HG03558 (cell line): ENCODE results near the gene TESK2.
"Not testable (repeated sequence)": the region's sequence is repeated elsewhere in the genome, so short reads cannot be mapped to it uniquely, and the experiment has no call there.

Source experiments
- ATAC-seq: cut with Tn5 transposase; IDR thresholded peaks from one replicate; pipeline ENCODE4 v1.9.1; 2021; ENCODE audit warnings: moderate number of reproducible peaks; ENCODE audit not compliant: unreplicated experiment; ENCODE audit errors: extremely low read depth

TESK2 gene, protein sequence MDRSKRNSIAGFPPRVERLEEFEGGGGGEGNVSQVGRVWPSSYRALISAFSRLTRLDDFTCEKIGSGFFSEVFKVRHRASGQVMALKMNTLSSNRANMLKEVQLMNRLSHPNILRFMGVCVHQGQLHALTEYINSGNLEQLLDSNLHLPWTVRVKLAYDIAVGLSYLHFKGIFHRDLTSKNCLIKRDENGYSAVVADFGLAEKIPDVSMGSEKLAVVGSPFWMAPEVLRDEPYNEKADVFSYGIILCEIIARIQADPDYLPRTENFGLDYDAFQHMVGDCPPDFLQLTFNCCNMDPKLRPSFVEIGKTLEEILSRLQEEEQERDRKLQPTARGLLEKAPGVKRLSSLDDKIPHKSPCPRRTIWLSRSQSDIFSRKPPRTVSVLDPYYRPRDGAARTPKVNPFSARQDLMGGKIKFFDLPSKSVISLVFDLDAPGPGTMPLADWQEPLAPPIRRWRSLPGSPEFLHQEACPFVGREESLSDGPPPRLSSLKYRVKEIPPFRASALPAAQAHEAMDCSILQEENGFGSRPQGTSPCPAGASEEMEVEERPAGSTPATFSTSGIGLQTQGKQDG

DNA sequence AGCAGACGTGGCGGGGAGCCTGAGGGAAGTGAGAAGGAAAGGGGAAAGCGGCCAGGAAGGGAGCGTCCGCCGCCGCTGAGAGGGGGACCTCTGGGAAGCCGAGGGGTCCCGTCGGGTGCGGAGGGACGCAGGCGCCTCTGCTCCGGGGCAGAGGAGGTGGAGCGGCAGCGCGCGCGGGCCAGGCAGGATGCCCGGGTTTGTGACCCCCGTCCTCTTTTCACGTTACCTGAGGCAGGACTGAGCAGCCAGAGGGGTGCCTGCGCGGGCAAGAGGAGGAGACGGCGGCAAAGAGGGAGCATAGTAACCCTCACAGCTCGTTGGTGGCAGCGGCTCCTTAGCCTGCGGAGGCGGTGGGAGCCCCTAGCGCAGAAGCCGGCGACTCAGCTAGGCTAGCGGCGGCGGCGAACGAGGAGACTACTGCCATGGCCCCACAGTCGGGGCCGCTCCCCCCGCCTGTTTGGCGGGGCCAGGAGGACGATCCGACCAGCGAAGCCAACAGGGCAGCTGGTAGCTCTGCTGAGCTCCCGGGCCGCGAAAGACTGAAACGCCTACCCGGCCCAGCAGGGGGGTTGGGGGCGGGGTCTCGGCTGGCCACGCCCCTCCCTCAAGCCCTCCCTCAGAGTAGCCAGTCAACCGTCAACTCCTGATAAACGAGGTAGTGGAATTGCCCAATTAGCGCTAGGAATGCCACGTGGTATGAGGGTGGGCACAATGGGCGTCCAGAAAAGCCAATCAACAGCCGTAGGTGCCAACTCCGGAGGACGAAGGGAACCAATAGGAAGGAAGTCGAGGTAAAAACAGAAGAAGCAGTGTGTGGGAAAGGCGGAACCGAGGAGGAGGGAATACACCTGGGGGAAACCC lies at the start of gene TESK2:
Gene TESK2 (minus strand): TSS at position 538 of the 861 bp plus-strand sequence. CDS start 33,378 bp downstream, outside the sequence.
- ATAC-seq: peak; percentile 81

DNA sequence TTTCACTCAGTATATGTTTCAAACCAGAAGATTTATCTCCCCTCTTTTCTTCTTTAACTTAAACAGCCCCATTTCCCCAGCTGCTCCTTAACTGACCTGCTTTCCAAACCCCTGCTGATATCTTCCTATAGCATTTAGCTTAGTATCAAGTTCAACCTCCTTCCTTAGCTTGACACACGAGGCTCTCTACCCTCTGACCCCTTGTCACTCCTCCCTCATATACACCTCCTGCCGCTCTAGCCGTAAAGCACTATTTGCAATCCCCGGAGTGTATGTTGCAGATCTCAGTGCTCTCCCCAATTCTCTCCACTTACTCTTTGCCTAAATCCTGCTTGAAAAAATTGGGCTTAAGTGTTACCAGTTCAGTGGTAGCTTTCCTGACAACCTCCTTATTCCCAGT lies 45.9 kb upstream of the TESK2 start:
- no peak for ATAC-seq

DNA sequence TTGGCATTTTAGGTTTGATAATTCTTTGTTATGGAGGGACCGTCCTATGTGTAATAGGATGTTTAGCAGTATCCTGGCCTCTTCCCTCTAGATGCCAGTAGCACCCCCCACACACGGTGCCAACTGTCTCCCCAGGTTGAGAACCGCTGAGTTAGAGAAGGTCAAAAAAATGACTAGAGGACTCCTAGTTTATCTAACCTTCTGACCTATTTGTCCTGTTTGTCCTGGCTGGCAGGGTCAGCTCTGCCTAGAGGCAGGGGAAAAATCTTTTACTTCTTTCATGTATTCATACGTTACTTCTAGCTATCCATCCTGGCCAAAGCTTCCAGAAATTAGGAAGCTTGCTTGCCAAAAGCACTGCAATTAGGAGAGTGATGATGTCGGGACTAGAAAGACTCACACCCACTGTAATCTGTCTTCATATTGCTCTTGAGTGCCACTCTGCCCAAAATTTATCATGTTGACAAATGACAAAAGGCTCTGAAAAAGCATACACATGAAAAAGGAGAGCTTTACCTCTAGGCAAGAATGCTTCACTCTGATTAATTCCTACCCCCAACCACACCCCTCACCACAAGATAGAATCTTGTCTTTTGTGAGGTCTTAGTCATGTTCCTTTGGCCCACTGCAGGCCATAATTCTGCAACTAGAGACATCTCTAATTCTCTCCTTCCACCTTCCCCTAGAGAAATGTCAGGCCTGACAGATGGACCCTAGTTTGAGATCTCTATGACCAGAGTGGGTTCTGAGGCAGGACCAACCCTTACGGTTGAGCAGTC lies 45.2 kb upstream of the TESK2 start:
- ATAC-seq: no peak

DNA sequence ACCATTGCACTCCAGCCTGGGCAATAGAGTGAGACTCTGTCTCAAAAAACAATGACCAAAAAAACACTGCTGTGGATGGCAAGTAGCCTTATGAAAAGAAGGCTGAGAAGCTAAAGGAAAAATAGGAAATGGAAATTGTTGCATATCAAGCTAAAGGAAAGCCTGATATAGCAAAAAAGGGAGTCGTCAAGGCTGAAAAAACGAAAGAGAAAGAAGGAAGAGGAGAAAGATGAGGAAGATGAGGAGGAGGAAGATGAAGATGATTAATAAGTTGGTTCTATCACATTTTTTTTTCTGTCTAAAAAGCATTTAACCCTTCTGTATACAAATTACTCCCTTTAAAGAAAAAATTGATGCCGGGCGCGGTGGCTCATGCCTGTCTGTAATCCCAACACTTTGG lies 40.9 kb upstream of the TESK2 start:
- no peak for ATAC-seq

DNA sequence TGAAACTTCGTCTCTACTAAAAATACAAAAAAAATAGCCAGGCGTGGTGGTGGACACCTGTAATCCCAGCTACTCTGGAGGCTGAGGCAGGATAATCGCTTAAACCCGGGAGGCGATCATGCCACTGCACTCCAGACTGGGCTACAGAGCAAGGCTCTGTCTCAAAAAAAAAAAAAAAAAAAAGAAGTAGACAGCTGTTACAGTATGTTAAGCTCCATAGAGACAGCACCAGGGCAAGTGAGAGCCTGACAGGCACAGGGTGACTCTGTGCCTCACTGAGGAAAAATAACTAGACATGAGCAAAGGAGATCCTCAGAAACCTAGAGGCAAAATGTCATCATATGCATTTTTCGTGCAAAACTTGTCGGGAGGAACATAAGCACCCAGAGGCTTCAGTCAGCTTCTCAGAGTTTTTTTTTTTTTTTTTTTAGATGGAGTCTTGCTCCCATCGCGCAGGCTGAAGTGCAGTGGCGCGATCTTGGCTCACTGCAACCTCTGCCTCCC lies 39.7 kb upstream of the TESK2 start:
- no peak for ATAC-seq

DNA sequence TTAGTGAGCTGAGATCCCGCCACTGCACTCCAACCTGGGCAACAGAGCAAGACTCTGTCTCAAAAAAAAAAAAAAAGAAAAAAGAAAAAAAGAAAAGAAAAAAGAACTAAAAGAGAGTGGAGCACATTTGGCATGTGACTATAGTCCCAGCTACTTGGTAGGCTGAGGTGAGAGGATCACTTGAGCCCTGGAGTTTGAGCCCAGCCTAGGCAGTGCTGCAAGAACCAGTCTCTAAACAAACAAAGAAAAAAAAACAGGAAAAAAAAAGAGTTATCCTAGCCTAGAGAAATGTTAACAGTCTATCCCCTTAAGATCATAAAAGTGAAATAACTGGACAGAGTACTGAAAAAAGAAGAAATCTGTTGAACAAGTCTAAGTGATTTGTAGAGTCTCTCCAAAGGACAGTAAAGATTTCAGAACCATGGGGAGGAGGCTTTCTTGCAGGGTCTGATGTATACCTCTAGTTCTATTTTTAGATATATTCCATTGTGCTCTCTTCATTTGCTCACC lies 35.2 kb upstream of the TESK2 start:
- no peak for ATAC-seq

DNA sequence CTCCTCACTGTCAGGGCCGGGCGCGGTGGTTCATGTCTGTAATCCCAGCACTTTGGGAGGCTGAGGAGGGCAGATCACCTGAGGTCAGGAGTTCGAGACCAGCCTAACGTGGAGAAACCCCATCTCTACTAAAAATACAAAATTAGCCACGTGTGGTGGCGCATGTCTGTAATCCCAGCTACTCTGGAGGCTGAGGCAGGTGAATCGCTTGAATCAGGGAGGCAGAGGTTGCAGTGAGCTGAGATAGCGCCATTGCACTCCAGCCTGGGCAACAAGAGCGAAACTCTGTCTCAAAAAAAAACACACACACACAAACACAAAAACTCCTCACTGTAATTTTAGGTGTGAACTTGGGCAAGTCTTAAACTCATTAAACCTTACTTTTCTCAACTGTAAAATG lies 33.0 kb upstream of the TESK2 start:
- ATAC-seq: not testable (repeated sequence)

DNA sequence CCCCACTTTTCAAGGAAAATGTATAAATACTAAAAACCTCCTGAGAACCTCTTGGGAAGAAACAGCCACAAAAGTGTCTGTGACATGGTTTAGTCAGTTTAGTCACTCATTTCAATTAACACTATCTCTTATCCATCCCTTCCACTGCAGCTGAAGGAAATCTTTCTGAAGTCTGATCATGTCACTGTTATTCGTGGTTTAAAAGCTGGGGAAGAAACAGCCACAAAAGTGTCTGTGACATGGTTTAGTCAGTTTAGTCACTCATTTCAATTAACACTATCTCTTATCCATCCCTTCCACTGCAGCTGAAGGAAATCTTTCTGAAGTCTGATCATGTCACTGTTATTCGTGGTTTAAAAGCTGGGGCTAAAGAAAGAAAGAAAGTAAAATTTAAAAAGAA lies 32.6 kb upstream of the TESK2 start:
- not testable (repeated sequence) for ATAC-seq

DNA sequence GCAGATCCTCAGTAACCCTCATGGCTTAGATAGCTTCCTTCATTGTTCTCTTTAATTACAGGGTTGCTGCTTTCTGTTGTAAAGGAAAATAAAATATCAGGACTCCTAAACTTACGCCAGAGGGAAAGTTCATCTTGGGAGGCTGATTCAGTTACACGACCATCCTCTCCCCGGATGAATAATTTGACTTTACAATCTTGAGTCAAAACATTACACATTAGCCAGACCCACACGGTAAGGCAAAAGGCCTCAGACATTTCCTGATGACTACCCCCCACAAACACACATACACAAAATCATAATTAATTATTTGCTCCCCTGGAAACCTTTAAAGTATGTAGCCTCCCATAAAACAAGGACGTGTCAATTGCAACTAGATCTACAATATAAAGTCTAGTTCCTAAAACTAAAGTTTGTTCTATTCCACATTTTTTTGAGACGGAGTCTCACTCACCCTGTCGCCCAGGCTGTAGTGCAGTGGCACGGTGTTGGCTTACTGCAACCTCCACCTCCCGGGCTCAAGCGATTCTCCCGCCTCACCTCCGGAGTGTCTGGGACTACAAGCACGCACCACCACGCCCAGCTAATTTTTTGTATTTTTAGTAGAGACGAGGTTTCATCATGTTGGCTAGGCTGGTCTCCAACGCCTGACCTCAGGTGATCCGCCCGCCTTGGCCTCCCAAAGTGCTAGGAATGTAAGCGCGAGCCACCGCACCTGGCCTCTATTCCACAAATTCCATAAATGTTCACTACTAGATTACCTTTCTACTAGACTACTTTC lies 31.6 kb upstream of the TESK2 start:
- ATAC-seq: no peak

DNA sequence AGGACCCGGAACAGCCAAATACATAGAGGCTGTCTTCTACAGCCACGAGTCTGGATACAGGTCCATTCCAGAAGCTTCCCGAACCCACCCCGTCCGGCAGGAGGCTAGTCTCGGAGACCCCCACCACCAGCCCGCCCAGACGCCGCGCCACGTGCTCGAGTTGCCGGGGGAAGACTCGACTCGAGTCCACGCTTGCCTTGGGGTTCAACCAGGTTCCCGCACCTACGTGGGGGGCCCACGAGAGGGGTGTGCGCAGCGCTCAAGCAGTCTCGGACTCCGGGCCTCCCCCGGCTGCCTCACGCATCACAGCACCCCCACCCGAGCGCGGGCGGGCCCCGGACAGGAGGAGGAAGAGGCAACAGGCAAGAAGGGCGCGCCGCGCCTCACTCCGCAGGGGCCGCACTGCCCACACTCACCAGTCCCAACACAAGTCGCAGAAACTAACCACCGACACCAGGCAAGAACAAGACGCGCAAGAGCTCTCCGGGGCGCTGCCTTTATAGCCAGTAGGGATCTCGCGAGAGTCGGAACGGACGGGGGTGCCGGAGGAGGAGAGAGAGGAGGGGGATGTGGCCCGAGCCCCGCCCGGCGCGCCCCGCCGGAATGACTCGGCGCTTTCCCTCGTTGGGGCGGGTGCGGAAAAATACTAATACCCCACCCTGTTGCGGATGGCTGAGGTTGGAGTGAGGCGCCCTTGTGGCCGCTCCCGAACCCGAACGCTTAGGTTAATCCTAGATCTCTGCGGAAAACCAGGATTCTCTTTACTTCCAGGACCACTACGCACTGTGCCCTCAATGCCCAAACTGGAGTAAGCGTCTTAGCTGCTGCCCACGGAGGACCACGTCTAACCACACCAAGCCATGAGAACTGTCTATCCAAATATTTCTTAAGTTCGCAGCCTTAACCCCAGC lies 30.7 kb upstream of the TESK2 start, which contains the start of gene PRDX1:
Gene PRDX1 (minus strand): TSS at position 472 of the 911 bp plus-strand sequence. CDS start 2,841 bp downstream, outside the sequence.
- ATAC-seq: peak; percentile 64

DNA sequence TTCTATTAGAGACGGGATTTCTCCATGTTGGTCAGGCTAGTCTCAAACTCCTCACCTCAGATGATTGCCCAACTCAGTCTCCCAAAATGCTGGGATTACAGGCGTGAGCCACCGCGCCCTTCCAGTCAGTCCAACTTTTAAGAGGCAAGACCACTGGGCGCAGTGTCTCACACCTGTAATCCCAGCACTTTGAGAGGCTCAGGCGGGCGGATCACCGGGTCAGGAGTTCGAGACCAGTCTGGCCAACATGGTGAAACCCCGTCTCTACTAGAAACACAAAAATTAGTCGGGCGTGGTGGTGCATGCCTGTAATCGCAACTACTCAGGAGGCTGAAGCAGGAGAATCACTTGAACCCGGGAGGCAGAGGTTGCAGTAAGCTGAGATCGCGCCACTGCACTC lies 28.8 kb upstream of the TESK2 start:
- ATAC-seq: not testable (repeated sequence)

DNA sequence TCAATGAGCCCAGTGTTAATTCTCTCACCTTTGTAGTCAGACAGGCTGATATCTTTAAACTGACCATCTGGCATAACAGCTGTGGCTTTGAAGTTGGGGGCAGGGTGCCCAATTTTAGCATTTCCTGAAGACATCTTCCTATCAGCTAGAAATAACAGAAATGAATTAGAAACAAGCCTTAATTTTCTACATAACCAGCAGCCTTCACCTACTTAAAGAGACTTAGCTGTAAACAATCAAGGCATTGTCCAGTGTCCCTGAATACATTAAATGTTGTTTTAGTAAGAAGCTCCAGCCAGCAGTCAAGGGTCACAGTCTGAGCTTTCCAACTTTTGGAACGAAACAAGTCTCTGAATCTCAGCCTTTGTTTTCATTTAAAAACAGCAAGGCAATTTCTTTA lies 27.9 kb upstream of the TESK2 start:
- no peak for ATAC-seq

DNA sequence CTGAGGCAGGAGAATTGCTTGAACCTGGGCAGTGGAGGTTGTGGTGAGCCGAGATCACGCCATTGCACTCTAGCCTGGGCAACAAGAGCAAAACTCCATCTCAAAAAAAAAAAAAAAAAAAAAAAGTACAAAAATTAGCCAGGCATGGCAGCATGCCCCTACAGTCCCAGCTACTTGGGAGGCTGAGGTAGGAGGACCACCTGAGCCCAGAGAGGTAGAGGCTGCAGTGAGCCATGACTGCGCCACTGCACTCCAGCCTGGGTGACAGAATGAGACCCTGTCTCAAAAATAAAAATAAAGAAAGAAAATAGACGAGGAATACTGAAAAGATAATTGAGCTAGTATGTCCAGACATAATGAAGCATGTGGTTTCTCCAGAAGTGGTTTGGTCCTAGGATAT lies 27.4 kb upstream of the TESK2 start:
- not testable (repeated sequence) for ATAC-seq

DNA sequence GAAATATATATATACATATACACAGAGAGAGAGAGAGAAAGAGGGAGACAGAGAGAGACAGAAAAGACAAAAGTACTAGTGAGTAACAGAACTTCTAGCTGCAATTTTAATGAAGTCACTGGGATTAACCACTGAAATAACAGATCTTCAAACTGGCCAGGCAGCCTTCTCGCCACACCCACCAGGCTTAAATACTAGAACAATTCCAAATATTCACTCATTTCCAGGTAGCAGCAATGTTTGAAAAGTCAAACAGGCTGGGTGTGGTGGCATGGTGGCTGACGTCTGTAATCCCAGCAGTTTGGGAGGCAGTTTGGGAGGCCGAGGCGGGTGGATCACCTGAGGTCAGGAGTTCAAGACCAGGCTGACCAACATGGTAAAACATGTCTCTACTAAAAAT lies 25.5 kb upstream of the TESK2 start:
- no peak for ATAC-seq

DNA sequence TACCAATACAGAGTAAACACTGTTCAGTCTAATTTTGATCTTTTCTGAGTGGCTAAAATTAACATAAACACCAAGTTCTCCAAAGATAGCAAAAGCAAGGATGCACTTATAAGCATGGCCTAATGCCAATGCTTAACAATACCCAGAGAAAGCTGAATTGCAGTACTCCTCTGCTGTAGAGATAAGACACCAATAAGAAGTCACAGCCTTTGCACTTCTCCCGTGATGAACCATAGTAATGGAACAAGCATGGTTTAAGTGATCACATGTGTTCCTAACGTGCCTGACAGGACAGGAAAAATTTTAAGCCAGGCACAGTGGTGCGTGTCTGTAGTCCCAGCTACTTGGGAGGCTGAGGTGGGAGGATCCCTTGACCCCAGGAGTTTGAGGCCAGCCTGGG lies 25.1 kb upstream of the TESK2 start:
- no peak for ATAC-seq

DNA sequence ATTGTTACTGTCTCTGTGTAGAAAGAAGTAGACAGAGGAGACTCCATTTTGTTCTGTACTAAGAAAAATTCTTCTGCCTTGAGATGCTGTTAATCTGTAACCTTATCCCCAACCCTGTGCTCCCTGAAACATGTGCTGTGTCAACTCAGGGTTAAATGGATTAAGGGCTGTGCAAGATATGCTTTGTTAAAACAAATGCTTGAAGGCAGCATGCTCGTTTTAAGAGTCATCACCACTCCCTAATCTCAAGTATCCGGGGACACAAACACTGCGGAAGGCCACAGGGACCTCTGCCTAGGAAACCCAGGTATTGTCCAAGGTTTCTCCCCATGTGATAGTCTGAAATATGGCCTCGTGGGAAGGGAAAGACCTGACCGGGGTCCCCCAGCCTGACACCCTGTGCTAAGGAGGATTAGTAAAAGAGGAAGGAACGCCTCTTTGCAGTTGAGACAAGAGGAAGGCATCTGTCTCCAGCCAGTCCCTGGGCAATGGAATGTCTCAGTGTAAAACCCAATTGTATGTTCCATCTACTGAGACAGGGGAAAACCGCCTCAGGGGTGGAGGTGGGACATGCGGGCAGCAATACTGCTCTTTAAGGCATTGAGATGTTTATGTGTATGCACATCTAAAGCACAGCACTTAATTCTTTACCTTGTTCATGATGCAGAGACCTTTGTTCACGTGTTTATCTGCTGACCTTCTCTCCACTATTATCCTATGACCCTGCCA lies 22.7 kb upstream of the TESK2 start:
- ATAC-seq: not testable (repeated sequence)

DNA sequence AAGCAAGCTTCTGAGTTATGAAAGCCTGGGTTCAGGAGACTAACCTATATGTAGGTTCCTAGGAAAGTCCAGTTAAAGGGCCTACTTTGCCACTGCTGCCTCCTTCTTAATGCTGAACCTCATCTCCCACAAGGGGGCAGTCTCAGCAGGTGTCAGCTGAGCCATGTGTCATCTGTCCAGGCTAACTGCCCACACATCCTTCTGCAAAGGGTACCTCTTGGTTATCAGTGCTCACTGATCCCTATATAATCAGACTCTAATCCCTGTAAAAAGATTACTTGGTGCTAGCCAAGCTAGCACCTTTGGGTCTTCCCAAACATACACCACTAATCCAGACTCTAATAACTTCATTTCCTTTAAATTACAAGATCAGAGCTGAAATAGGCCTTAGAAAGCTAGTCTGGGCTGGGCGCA lies 21.7 kb upstream of the TESK2 start:
- ATAC-seq: no peak
